ENCODE results near the gene COX6A1.

- TF ChIP-seq CTCF (IDR thresholded peaks at IDR 0.05) (no peak), POLR2AphosphoS5 (IDR thresholded peaks at IDR 0.05; ENCODE audit: insufficient read depth in 1 of 2, low read depth in 1 of 2) (no peak)
Measured at GRCh38 chr12:120488057-120488640, 50.2 kb downstream of the COX6A1 start.

Measured in vagina (tissue), 2 donors.